HG03565 (cell line): ENCODE data around the gene TRPM3.

ENCODE experiments used
- ATAC-seq: cut with Tn5 transposase; IDR thresholded peaks from one replicate; pipeline ENCODE4 v1.9.1; 2021; ENCODE audit warnings: mild to moderate bottlenecking, moderate library complexity; ENCODE audit not compliant: unreplicated experiment

TRPM3 gene

DNA sequence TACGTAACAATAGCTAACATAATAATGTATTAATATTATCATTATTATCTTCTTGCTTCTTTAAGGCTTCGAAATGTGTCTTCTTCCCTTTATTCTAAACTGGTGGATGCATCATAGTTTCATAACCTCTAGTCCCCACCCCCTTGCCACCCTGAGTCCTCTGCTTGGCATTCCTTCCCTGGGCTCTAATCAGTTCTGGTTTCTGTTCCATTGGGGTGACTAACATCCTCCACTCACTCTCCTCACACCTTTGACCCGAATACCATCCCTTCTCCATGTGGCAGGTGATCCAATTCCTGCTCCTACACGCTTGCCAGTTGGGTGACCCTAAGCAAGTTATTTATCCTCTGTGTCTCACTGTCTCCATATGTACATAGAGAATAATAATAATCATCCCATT is 286.1 kb downstream of the TRPM3 start:
- no peak for ATAC-seq

DNA sequence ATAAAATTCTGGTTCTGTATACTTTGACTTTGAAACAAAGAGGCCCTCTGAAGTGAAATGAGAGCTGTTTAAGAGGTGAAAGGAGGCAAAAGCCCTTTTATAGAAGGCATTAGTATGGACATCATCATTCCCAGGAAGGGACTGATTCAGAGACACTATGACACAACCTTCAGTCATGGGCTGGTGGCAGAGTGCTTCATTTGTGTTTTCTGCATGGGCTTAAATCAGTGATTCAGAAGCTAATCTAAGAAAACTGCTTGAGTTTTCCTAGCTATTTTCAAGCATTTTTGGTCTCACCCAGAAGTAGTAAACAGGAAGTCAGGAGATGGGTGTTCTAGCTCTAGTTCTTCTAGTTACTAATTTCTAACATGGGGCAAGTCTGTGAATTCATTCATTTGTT is 288.9 kb downstream of the TRPM3 start:
- ATAC-seq, result no peak

DNA sequence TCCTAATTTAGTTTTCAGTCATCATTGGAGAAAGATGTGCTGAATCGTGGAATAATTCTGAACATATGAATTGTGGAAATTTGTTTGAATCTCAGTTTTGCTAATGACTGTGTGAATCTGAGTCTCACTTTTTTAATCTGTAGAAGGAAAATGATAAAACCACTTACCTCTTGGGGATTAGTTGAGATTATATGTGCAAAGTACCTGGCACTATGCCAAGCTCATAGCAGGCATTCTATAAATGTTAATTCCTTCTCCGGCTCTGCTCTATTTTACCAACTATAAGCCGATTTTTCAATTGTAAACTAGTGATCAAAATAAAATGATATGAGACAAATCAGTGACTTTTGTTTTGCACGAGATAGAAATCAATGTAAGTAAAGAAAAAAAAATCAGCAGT is 290.8 kb downstream of the TRPM3 start:
- ATAC-seq, result no peak

DNA sequence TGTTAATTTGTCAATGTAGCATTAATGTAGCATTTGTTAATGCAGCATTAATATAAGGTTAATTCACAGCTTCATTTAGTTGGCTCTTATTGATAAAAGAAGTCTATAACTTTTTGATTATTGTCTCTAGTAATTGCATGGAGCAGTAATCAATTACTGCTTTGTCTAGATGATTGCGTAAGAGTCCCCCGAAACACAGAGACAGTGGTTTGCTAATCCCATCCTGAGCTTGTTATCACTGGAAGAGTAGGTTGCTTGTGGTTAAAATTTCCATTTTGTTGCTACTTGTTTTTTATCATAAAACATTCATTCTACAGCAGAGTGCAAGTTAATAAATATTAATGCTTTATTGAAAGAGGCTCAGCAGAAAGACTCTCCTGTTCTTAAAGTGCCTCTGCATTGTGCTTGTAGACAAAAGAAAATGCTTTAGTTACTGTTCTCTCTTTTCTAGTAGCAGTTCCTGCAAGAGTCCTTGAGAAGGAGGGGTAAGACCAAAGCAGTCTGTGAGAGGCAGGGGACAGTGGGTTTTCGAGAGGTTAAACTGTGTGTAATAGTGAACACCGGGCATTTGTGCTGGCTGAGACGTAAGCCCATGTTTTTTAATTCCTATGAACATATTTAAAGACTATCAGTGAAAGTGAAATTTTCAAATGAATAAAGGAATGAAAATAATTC is 291.7 kb downstream of the TRPM3 start:
- no peak for ATAC-seq

DNA sequence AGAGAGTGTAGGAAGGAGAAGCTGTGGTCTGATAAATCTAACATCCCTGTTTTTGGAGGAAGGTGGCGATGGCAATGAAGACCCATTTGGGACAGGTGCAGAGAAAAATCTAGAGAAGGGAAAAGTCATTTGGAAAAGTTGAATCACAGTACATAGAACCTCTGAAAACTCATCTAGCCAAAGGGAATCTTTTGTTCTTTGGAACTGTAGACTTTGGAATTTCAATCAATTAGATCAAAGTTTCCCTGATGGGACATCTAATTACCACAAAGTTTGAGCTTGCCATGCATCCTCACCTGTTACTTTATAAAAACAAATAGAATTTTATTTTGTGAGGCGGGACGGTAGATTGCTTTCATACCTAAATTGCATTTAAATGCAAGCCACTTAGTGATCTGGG is 294.9 kb downstream of the TRPM3 start:
- no peak for ATAC-seq

DNA sequence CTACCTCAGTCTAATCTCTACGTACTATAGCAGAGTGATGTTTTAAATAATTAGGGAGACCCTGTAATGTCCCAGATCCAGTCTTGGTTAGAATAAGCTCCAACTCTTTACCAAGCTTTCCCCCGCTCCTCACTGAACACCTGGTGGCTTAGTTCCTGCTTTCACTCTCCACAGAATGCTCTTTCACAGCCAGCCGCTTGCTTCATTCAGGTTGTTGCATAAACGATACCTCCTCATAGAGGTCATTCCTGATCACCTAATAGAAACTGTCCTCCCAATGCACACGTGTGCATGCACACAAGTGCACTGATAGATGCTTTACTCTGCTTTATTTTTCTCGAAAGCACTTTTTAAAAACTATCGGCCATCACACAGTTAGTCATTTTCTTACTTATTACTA is 298.1 kb downstream of the TRPM3 start:
- no peak for ATAC-seq

DNA sequence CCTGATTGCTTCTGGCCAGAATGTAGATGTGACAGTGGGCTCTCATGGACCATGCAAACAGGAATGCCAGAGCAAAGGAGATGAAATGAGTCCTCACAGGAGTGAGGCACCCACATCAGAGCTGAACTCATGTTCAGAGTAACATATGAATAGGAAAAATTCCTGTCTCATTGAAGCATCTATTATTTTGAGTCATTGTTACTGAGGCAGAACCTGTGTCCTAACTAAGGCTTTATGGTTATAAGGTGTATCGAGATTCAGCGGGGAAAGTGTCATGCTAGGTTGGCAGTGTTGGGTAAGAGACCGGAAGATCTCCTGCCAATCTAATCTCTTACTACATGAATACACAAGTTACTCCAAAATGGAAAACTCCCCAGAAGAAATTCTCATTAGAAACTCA is 304.1 kb downstream of the TRPM3 start:
- no peak for ATAC-seq

DNA sequence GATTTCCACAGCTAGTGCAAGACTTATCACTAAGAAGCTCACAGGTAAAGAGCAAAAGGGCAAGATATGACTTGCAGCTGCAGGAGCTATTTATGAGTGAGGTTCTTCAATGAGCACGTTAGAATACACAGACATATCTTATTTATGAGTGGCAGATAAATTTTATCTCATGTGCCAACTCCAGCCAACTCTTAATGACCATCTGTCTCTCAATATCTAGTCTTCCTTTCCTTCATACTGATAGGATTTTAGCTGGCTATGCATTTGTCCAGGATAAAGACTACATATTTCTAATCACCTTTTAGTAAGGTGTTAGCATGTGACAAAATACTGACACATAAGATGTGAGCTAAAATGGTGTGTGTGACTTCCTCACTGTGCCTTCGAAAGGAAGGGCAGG is 304.5 kb downstream of the TRPM3 start:
- ATAC-seq, result no peak

DNA sequence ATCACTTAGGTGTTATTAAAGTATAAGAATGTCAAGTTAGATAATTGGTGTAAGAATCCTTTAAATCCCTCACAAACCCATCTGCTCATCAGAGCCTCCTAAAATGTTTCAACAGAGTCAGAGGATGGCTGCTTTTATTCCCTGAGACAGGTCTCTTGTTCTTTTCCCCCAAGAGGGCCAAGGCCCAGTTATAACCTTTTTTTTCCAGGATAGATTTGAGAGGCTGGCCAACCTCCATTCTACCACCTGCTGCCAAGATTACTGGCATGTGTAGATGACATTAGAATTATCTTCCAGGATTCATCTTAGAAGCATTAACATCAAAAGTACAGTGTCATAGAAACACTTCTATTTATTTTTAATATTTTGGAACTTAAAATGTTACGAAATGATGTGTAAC is 305.1 kb downstream of the TRPM3 start:
- no peak for ATAC-seq

DNA sequence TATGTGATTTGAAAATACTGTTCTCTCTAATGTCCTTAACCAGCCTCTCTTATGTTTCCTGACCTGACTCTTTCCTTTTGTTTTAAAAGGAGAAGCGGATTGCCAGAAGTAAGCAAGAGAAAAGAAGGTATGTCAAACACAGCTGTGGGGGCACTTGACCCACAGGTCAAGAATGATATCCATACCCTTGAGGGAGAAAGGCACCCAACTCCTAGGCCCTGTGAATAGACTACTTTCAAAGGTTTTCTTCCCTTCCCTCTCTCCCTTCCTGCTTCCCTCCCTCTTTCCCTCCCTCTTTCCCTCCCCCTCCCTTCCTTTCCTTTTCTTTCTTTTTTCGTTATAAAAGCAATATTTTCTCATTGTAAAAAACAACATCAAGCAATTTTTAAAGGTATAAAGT is 306.8 kb downstream of the TRPM3 start:
- ATAC-seq, result no peak

DNA sequence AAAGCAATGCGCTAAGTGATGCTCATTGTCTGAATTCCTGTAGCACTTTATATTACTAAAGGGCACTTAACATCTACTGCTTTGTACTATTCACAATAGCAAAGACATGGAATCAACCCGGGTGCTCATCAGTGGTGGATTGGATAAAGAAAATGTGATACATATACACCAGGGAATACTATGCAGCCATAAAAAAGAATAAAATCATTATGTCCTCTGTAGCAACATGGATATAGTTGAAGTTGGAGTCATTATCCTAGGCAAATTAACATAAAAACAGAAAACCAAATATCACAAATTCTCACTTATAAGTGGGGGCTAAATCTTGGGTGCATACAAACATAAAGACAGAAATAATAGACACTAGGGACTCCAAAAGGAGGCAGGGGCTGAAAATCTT is 308.3 kb downstream of the TRPM3 start:
- ATAC-seq, result no peak

DNA sequence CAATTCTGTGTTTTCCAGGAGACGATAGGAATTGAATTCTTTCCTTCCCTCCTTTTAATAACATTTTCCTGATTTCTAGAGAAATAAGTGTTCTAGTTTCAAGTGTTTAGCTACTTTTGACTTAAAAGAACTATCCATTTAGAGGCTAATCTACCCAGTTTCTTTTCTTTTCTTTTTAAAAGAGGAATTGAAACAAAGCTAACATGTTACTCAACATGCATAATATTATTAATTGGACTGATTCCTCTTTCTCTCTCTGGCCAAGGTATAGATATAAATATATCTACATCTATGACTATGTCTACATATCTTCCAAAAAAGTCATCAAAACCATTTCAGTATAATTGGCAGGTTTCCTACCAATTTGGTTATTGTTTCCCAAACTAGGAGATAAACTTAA is 309.8 kb downstream of the TRPM3 start:
- ATAC-seq, result no peak

DNA sequence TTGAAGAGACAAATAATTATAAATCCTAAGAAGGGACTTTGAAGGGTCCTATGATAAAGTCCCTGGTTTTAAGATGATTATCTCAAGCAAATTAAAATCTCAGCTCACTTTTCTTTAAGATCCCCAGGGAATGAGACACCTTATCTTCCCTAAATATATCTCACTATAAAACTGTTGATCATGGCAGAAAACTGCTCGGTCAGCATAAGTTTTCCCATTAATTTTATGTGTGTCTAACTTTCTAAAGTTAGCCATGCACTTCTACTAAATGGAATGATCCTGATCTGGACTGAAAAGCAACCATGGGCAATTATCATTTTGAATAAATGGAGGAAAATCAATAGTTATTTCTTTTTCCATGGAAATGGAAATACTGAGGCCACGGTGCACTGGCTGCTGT is 314.5 kb downstream of the TRPM3 start:
- ATAC-seq, result no peak

DNA sequence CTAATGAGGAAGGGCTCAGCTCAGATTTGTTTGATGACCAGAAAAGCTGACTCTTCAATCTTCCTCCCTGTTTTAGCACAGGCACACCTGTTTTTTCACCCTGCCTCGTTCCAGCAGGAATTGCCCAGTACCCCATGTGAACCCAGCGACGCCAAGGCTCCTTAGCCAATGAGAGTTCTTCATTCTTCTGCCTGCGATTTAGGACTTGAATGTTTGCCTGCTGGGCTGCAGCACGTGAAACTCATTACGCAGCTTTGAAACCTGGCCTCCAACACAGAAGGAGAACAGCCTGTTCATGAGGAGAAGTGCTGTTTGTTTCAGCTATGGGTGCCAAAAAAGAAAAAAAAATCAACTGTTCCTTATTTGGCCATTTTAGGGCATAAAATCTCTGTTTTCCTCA is 315.5 kb downstream of the TRPM3 start:
- ATAC-seq, result no peak

DNA sequence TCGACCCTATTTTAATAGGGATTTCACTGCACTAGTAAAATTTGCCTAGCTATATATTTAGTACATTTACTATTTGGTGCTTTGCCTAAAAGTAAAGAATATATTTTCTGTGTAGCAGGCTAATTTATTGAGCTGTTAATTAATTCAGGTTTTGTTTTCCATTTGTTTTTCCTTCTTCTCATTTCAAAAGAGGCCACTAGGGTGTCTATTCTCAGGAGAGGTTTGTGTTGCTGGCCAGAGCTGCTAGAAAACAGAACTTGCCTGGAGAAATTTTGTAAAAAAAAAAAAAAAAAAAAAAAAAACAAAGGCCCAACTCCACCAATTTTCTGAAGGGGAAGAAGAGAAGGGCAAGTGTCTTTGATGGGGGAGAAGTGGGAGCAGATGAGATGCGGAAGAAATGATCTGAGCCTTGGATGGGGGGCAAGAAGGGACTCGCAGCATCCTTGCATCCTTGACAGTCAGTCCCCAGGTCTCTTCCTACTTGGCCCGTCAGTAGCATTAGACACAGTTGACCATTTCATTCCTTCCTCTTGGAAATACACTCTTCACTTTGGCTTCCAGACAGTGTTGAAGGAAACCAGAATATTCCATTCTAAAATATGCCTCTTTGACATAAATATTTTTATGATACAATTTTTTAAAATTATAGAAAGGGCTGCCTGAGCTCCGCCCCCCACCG is 318.5 kb downstream of the TRPM3 start:
- no peak for ATAC-seq

DNA sequence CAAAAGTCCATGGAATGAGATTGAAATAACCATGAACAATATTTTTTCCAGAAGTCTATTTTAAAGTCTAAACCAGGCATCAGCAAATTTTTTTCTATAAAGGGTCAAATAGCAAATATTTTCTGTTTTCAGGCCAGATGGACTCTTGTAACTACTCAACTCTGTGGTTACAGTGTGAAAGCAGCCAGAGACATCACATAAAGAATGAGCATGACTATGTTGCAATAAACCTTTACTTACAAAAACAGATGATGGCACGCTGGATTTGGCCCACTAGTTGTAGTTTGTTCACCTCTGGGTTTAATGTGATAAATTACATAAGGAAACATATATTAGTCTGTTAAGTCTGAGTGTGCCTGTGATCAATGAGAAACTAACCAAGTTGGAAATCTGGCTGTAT is 319.2 kb downstream of the TRPM3 start:
- no peak for ATAC-seq

DNA sequence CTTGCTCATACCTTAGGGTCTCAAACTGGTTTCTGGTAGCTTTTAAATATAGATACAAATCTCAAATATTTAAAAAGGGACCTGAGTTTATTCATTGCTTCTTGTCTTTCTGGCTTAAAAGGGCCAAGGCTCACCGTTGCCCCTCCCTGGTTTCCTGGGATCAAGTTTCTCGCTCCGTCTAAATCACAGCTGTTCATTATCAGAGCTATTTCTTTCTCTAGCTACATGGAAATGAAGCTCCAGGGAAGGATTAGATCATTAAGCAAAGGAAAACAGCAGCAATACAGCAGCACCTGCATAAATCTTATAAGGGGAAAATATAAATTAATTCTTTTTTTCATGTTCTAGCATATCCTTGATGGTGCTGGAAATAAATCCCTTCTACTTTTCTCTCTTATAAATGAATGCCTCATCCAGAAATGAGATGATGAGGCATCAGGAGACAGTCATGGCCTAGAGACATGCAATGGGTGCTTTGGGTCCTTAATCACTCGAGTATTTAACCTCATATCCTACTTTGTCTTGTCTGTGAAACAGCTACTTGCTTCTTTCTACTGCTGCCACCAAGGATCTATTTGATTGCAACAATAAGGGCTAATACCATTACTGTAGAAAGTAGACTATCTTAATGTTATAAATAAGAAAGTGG is 320.1 kb downstream of the TRPM3 start:
- no peak for ATAC-seq

DNA sequence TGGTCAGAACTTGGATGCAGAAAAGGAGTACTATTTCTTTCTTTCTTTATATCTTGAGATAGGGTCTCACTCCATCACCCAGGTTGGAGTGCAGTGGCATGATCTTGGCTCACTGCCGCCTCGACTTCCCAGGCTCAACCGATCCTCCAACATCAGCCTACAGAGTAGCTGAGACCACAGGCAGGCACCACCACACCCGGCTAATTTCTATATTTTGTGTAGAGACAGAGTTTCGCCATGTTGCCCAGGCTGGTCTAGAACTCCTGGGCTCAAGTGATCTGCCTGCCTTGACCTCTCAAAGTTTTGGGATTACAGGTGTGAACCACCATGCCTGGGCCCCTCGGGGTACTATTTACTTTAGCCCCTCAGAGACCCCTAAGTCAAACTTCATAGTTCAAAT is 323.4 kb downstream of the TRPM3 start:
- no peak for ATAC-seq

DNA sequence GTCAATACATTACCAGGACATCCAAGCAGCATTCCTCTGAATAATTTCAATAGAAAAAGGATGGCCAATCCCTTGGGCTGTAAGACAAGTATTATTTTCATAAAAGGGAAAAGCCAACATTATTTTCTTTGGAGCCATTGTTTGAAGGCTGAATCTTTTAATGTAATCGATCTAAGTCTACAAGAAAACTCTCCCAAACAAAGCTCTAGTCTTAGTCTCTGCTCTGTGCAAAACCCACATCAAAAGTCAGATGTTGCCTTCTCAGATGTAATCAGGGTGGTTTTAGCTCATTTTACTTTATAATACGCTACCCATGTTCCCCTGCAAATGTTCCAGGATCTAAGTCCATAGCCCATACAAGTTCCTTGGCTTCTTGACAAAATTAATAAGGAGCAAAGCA is 325.6 kb downstream of the TRPM3 start:
- ATAC-seq, result no peak

DNA sequence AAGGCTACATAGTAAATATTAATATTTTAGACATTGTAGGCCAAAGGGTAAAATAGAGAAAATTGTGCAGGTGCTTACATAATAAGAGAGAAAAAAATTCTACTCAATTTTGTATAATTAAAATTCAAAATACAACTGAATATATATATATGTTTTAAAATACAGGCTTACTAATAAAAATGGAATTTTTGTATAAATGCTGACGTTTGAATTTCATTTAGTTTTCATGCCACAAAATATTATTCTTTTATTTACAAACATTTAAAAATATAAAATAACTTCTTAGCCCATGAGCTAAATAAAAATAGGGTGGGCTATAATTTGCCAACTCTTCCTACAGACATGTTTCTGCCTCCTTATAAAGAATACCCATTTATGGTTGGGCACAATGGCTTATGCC is 328.6 kb downstream of the TRPM3 start:
- ATAC-seq, result no peak

DNA sequence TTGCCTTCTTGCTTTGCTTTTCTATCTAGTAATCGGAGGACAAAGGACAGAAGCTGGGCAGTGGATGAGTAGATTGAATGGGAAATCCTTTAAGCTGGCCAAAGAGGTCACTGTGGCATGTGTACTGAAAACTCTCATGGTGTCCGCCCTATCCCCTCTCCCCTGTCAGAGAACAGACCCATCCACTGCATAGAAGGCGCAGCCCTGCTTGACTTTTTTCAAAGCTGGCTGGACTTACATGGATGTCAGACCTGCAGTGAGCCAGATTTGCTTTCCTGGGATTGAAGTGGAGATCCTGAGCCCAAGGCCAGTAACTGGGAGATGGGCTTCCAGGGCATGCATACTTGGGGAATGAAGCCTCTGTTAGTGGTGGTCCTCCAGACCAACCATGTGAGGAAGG is 329.5 kb downstream of the TRPM3 start:
- no peak for ATAC-seq

DNA sequence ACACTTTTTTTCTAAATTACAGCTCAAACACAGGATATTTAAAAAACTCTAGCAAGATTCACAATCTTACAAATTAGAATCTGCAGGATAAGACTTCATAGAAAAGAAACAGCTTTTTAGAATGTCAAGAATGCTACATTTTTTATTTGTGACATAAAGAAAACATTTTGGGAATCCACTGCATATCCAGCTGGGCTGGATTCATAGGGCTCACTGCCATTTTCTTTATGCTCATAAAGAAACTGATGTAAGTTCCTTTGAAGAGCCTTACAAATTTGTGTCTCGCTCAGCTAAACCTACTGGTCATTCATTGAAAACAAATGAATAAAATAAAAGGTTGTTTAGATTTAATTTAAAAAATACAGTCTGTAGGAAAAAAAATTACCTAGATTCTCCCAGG is 332.3 kb downstream of the TRPM3 start:
- no peak for ATAC-seq

DNA sequence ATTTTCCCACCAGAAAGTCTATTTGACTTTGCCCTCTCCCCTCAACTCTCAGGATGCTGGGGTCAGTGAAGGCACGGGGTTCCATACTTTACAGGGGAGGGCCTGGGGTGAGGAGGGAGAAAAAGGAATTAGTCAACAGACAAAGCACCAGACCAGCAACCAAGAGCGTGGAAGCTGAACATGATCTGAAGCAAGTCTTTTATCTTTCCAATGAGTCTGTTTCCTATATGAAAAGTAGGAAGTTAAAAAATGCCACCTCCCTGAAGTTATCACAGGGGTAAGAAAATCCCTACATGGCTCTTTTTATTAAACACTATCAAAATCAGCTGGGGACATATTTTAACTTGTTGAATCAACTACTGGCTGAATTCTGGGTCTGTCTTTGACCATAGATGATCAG is 337.0 kb downstream of the TRPM3 start:
- ATAC-seq, result no peak
